ENCODE measurements around the gene PARP11. TPM values are rescaled to one million over a fixed set of nuclear protein-coding genes. Genes with fewer than 3 reads are reported as not detected.

The PARP11 gene
- total RNA-seq, 1 donor = 6.5 TPM

- no peak for TF ChIP-seq CTCF (IDR thresholded peaks at IDR 0.05; ENCODE audit: insufficient read depth, low read depth, low read length)
- H3K4me3 ChIP-seq (ENCODE audit: low read depth, low read length) = no peak overlapping the region
- no peak for DNase-seq (ENCODE audit: low read depth)
These were observed 104.2 kb downstream of the PARP11 start for GRCh38 chr12:3768911-3769447.

GRCh38 chr12:3761116-3761735 is 112.0 kb downstream of the PARP11 start:
- peak; percentile 33 for DNase-seq (ENCODE audit: low read depth)

DNA sequence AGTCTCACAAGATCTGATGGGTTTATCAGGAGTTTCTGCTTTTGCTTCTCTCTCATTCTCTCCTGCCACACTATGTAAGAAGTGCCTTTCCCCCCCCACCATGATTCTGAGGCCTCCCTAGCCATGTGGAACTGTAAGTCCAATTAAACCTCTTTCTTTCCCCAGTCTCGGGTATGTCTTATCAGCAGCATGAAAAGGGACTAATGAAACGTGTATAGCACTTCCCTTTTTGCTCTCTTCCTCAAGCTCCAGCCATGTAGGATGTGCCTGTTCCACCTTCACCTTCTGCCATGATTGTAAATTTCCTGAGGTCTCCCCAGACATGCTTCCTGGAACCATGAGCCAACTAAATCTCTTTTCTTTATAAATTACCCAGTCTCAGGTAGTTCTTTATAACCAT is 113.3 kb downstream of the PARP11 start:
- DNase-seq (ENCODE audit: low read depth) = no peak
- no peak for TF ChIP-seq CTCF (IDR thresholded peaks at IDR 0.05; ENCODE audit: insufficient read depth, low read depth, low read length)

More at GRCh38 chr12:3761116-3761735, 112.0 kb downstream of the PARP11 start:
- no peak for TF ChIP-seq CTCF (IDR thresholded peaks at IDR 0.05; ENCODE audit: insufficient read depth, low read depth, low read length)
- no peak overlapping the region for H3K4me3 ChIP-seq (ENCODE audit: low read depth, low read length)

More for the DNA sequence above, 113.3 kb downstream of the PARP11 start:
- H3K4me3 ChIP-seq (ENCODE audit: low read depth, low read length) = no peak overlapping the region

Other genes with a start within 250 kb of the PARP11 start
- 9.5 and 15.5 TPM in 2 replicates for gene CRACR2A, start 120.3 kb downstream of the PARP11 start, total RNA-seq